ENCODE measurements around the gene DPM1.

DPM1 gene

DNA sequence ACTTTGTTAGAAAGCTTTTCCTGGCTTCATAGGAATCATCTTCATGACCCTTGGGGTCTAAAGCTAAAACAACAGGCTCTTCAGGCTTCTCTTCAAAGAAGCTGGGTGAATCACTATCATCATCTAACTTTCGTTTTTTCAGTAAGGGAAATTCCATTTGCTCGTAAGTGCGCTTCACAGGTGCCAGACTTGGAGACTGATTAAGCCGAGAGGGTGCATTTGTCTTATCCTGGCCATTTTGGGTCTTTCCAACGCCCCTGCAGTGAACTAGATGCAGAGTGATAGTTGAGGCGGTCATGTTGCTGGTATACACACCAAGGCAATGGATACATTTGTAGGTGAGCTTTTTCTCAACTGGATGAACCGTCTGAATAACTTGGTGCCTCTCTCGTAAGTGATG, 65.9 kb downstream of the DPM1 start:
- DNase-seq = no peak

DNA sequence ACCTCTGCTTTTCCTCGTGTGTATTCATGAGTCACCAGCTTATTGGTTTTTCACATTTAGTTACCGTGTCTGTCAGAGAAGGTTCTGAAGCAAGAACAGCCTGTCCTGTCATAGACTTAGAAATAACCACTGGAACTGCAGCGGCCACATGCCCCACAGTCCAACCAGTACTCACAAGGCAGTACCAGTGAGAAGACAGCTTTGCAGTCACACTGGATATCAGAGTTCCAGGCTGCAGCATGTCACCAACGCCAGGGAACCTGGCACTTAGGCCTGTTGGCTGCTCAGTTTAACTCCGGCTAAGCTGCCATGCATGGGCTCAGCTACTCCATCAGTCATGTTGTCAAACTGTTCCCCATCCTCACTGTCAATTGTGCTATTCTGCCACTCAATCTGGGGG, 67.2 kb downstream of the DPM1 start:
- no peak for DNase-seq

DNA sequence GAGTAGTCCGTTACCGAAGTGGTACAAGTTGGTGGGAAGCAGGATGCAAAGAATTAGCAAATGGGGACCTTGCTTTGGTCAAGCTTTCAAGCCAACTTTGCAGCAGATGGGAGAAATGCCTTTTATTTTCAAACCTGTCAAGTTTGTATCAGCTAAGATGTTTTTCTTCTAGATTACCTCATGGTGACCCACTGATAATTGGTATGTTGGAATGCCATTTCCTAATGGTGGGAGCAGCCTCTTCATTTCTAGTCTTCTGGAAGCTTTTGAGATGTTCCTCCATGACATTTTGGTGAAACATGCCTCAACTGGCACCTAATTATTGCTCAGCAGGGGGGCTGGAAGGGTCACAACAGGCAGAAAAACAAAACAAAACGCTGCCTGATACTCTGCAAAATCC, 70.8 kb downstream of the DPM1 start:
- no peak for DNase-seq

DNA sequence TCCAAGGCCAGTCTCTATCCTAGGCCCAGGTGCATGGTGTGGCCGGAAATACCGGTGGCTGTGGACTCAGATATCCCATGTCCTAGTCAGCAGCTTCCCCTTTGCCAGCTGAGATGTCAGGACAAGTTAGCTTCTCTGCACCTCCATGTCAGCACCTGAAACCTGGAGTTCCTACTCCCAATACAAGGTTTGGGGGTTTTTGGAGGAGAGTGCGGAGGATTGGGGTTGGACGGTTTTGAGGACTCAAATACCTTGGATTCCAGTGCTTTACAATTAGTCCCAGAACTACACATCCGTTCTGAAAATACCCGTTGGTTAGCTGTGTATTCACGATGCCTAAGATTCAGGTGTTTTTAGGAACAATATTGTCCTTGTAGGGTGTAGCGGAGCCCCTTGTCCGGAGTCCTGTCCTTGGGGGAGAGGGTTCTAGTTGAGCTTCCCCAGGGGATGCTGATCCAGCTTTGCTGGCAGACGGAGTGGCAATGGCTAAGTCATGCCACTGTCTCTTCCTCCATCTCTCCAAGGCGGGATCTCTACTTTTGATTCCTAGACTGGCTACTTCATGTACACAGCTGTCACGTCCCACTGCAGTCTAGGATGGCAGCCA, 72.0 kb downstream of the DPM1 start:
- DNase-seq = no peak

DNA sequence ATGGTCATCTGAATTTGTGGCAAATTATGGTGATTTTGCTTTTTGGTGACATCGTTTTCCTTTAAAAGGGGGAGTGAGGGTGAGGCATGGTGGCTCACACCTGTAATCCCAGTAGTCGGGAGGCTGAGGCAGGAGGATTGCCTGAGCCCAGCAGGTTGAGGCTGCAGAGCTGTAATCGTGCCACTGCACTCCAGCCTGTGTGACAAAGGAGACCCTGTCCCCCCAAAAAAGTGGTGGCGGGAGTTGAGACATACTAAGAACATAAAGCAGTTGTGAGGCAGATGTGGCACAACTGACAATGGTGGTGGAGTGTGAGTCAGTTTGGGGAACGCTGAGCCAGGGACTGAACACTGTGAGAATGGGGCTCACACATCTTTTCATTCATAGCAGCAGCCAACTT, 72.6 kb downstream of the DPM1 start:
- DNase-seq = no peak

DNA sequence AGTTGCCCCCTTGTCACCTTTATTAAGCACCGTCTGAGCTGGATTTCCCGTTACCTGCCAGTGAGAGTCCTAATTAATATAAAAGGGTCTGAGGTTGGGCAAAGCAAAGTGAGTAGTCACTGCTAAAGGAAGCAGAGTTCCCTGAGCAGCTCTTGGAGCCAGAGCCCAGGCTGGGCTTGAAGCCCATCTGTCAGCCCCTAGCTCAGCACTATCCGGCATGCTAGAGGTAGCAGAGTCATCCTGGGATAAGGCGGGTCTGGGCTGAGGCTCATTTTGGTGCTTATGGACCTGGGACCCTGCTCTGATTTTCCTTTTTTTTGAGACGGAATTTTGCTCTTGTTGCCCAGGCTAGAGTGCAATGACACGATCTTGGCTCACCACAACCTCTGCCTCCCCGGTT, 73.3 kb downstream of the DPM1 start:
- DNase-seq = no peak
